ENCODE data around the gene ARID2.

GRCh38 chr12:45833401-45833800 lies 103.9 kb downstream of the ARID2 start:
- TF ChIP-seq CTCF (IDR thresholded peaks at IDR 0.05): no peak
- no peak for TF ChIP-seq POLR2A (IDR thresholded peaks at IDR 0.05)

All from body of pancreas (tissue), 4 donors.